GM18505 (cell line): ENCODE results near the gene CMAS.
A peak's percentile ranks its signal among the peaks of the same experiment; 100 is the strongest.
"Not testable (repeated sequence)": the region's sequence is repeated elsewhere in the genome, so short reads cannot be mapped to it uniquely, and the experiment has no call there.

Experiments
- ATAC-seq: cut with Tn5 transposase; IDR thresholded peaks from one replicate; pipeline ENCODE4 v1.9.1; 2021; ENCODE audit not compliant: unreplicated experiment
- POLR2A ChIP-seq: IDR thresholded peaks from 4 replicates; pipeline ENCODE4 v1.6.1; 2011; ENCODE audit warnings: borderline replicate concordance; ENCODE audit not compliant: insufficient read depth, insufficient read length; ENCODE audit errors: extremely low read depth

Gene CMAS

GRCh38 chr12:22054155-22054554, 8.1 kb downstream of the CMAS start:
- no peak for ATAC-seq

DNA sequence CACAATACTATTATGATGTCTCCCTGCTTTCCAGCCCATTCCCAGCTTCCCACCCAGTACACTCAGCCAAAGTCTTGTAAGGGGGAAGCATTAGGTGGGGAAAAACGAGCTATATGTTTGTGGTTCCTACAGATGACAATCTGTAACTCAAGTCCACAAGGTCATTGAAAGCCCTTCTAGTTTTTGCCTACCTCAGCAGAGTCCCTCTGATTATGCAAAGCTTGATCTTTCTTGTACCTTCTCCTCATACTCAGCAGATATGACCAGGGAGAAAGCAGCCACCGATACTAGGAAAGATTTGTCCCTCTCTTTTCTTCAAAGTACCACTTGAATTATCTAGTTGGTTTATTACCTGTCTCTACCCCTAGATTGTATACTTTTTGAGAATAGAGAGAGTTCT, 10.6 kb downstream of the CMAS start:
- no peak for ATAC-seq
- TF ChIP-seq POLR2A, result no peak

More at GRCh38 chr12:22054155-22054554, 8.1 kb downstream of the CMAS start:
- no peak for TF ChIP-seq POLR2A

DNA sequence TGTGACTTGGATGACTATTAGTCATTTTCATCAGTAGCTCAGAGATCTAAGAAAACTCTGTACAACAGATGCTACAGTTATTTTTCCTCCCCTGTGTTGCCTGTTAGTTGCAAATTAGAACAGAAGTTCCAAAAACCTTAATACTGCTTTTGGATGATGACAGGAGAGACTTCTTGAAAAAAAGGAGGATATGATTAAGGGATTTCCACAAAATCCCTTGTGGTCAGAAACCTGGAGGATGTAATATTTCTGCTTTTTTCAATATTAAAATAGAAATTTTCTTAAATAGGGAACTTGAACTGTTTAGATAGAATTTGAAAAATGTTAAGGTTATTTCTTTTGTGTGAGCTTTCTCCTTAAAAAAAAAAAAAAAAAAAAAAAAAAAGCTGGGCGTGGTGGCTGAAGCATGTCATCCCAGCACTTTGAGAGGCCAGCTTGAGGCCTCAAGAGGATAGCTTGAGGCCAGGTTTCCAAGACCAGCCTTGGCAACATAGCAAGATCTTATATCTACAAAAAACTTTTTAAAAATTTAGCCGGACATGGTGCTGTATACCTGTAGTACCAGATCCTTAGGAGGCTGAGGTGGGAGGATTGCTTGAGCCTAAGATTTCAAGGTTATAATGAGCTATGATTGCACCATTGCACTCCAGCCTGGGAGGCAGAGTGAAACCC, 14.1 kb downstream of the CMAS start:
- TF ChIP-seq POLR2A, result no peak
- ATAC-seq, result no peak

DNA sequence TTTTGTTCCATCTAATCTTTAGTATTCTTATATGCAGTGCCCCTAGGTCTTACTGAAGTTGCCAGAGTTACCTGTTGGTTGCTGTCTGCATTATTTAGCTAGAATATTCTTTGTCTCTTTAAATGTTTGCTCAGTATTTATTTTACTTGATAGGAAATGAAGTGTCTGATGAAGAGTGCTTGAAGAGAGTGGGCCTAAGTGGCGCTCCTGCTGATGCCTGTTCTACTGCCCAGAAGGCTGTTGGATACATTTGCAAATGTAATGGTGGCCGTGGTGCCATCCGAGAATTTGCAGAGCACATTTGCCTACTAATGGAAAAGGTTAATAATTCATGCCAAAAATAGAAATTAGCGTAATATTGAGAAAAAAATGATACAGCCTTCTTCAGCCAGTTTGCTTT, 18.9 kb downstream of the CMAS start:
- ATAC-seq, result no peak
- no peak for TF ChIP-seq POLR2A

DNA sequence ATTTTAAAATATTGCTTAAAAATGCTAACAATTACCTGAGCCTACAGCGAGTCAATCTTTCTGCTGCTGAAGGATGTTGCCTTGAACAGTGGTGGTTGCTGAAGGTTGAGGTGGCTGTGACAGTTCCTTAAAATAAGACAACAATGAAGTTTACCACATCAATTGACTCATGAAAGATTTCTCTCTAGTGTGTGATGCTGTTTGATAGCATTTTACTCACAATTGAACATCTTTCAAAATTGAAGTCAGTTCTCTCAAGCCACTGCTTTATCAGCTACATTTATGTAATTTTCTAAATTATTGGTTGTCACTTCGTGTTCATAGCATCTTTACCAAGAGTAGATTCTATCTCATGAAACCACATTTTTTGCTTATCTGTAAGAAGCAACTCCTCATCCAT, 20.3 kb downstream of the CMAS start:
- no peak for TF ChIP-seq POLR2A
- no peak for ATAC-seq

DNA sequence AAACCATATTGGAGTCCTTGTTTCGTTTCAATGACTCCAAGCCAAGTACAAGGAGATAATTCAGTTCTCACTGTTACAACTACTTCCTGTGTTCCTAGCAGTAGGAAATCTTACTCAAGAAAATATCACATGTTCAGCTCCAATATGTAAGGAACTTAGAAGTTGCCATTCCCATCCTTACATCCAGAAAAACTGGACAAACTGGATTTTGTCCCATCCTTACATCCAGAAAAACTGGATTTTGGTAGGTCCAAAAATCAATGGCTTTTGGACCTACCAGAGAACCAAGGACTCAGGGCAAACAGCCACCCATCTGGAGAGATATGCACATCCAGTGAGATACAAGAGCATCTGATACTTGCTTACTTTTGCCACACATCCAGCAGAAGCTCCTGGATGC, 23.8 kb downstream of the CMAS start:
- TF ChIP-seq POLR2A, result no peak

DNA sequence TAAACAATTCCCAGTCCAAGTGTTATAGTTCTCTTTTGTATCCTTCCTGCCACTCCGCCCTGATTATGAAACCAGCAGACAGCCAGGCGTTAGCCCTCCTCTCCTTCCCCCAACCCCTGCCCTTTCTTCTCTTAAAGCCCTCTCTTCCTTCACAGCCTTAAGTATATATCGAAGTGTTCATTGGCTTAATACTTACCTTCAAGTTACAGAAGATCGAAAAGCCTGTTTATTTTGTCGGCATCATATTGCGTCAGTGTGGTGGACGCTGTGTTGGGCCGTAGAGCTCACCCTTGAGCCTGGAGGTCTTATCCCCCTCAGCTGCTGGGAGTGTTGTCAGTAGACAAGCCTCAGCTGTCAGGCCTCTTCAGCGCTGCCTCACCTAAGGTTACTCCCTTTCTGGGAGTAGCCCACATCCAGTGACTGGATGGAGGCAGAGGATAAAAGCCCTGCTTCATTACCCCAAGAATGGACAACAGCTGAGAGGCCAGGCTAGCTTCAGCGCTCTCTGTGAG, 36.2 kb downstream of the CMAS start:
- no peak for ATAC-seq
- TF ChIP-seq POLR2A, result no peak

More for the DNA sequence above, 23.8 kb downstream of the CMAS start:
- no peak for ATAC-seq

DNA sequence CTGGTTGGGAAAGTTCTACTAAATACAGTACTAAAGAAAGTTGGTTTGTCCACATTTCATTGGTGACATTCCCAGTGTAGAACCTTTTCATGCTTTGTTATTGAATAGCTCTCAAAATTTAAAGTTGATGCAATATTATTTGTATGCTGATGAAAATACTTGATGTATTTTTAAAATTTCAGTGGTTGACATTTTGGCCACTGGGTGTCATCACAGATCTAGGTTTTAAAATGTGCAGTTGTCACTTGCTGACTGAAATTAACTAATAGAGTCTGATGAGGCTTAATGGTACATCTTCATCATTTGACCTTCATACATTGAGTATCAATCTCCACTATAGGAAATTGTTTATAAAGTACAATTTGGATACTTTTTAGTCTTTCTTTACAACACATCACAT, 37.1 kb downstream of the CMAS start:
- TF ChIP-seq POLR2A, result no peak
- no peak for ATAC-seq

GRCh38 chr12:22084852-22085251, 38.8 kb downstream of the CMAS start:
- TF ChIP-seq POLR2A, result no peak
- no peak for ATAC-seq

DNA sequence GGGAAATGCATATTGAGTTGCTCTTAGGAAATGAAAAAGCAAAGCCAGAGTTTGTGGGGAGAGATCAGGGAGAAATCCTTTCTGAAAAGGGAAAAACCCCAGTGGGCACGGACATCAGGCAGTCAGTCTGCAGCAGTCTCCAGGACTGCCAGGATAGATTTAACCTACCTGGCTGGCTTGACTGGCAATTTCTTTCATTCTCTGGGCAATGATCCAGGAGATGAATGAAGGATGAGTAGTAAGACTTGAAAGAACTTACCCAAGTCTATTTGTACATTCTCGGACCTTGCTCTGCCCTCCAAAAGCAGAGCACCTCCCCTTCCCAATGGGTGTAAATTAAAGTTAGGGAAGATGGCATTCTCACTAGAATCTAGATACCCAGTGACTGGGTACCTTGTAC, 42.9 kb downstream of the CMAS start:
- TF ChIP-seq POLR2A, result no peak
- no peak for ATAC-seq

- ATAC-seq, result no peak
- TF ChIP-seq POLR2A, result no peak
Measured at GRCh38 chr12:22089486-22089885, 43.5 kb downstream of the CMAS start.

- ATAC-seq, result not testable (repeated sequence)
Measured at GRCh38 chr12:22099062-22099461, 53.0 kb downstream of the CMAS start.

- ATAC-seq, result peak; percentile 60
- TF ChIP-seq POLR2A, result no peak
Measured at GRCh38 chr12:22100958-22101748, 55.1 kb downstream of the CMAS start.

GRCh38 chr12:22101749-22102243, 55.8 kb downstream of the CMAS start:
- TF ChIP-seq POLR2A, result no peak
- peak; percentile 38 for ATAC-seq
